ENCODE measurements around the gene TRIM71. TPM values are rescaled to one million over a fixed set of nuclear protein-coding genes. Genes with fewer than 3 reads are reported as not detected.

Gene TRIM71
- total and polyA plus RNA-seq, 12 donors: 0.07 TPM; not detected in 11

DNA sequence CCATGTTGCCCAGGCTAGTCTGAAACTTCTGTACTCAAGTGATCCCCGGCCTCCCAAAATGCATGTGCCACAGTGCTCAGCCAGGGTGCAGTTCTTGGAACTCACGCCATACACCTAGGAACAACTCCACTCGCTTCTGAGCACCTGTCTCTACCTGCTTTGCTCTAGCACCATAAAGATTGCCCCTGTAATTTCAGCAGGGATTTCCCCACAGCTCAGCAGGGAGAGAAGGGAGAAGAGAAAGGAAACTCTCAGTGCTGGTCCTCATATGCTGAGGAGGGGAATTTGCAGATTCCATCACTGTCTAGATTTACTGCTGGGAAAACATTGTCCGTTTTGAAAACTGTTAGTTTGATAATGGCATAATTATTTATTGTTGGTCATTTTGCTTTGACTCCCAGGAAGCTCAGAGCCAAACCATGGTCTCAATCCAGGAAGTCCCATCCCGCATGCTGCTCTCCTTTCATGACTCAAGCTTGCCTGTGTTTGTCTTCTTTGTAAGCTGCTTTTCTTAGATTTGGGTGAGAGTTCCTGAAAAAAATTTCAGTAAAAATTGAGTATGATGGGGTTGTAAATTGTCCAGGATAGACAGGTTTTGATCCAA is 24.2 kb downstream of the TRIM71 start:
- 70 to 83% methylated on average over 5 of the region's 5 CpGs for WGBS, 2 donors
- TF ChIP-seq, protein P1, sequence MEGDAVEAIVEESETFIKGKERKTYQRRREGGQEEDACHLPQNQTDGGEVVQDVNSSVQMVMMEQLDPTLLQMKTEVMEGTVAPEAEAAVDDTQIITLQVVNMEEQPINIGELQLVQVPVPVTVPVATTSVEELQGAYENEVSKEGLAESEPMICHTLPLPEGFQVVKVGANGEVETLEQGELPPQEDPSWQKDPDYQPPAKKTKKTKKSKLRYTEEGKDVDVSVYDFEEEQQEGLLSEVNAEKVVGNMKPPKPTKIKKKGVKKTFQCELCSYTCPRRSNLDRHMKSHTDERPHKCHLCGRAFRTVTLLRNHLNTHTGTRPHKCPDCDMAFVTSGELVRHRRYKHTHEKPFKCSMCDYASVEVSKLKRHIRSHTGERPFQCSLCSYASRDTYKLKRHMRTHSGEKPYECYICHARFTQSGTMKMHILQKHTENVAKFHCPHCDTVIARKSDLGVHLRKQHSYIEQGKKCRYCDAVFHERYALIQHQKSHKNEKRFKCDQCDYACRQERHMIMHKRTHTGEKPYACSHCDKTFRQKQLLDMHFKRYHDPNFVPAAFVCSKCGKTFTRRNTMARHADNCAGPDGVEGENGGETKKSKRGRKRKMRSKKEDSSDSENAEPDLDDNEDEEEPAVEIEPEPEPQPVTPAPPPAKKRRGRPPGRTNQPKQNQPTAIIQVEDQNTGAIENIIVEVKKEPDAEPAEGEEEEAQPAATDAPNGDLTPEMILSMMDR (IDR thresholded peaks at IDR 0.05): no peak

DNA sequence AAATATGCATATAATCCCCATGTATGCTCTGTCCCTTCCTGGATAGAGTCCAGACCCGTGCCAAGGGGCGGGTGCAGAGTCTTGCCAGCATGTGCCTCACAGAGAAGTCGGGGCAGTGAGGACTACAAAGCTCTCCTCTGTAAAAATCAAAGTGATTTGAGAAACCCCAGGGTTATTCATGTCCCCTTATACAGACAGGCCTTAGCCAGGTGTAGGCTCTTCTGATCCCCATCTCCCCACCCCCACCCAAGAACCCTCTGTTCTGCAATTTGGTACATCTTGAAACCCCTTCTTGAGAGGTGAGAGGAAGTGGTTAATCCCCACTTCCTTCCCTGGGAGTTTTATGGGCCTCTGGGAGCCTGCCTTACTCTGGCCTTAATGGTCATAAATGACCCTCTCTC is 24.7 kb downstream of the TRIM71 start:
- Histone ChIP-seq H3K4me1 (peaks cover 0 to 19% (median 0%) of the 10 kb centered on the region in 9 donors), H3K4me3 (no peak overlapping the region), H3K9me3 (no peaks in the 10 kb centered on the region), H3K27ac (no peak overlapping the region), H3K27me3 (peaks cover 0 to 18% (median 0%) of the 10 kb centered on the region in 7 donors), H3K36me3 (no peaks in the 10 kb centered on the region)
- TF ChIP-seq, protein P1 (IDR thresholded peaks at IDR 0.05): no peak
- WGBS, 2 donors: 65 to 68% methylated on average over 3 of the region's 3 CpGs
- no peak for DNase-seq
- intact Hi-C loops (cut with DNase I): no loop called here
- ATAC-seq: no peak

More for the DNA sequence above, 24.2 kb downstream of the TRIM71 start:
- DNase-seq (no peak), ATAC-seq (no peak)
- H3K4me3 ChIP-seq: no peak overlapping the region
- H3K27ac ChIP-seq: no peak overlapping the region
- H3K4me1 ChIP-seq: peaks cover 0 to 19% (median 0%) of the 10 kb centered on the region in 9 donors
- H3K27me3 ChIP-seq: peaks cover 0 to 22% (median 0%) of the 10 kb centered on the region in 7 donors
- H3K36me3 ChIP-seq: no peaks in the 10 kb centered on the region
- no peaks in the 10 kb centered on the region for H3K9me3 ChIP-seq
- intact Hi-C loops (cut with DNase I): no loop called here

DNA sequence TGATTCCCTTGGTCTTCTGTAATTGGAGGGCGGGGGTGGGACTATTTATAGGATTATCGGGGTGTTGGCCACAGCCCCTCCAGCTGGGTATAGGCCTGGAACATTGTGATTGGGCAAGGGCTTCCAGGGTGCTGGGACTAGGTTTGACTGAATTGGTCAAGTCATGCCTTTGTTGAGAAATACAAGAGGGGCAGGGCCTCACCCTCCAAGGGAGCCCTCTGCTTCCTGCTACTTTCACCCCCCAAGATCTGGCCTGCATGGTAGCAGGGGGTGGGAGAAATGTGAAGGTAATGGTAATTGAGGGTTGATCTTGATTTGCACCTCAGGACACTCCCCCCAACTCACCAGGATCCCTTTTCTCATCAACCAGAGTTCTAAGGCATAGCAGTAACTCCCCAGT is 25.2 kb downstream of the TRIM71 start:
- 42 to 48% methylated on average over 2 of the region's 2 CpGs for WGBS, 2 donors
- Histone ChIP-seq H3K27me3 (peaks cover 0 to 14% (median 0%) of the 10 kb centered on the region in 7 donors), H3K27ac (no peak overlapping the region), H3K4me3 (no peak overlapping the region), H3K36me3 (no peaks in the 10 kb centered on the region), H3K9me3 (no peaks in the 10 kb centered on the region), H3K4me1 (peaks cover 0 to 19% (median 0%) of the 10 kb centered on the region in 9 donors)
- no peak for DNase-seq
- TF ChIP-seq, protein P1 (IDR thresholded peaks at IDR 0.05): no peak
- intact Hi-C loops (cut with DNase I): no loop called here
- no peak for ATAC-seq

DNA sequence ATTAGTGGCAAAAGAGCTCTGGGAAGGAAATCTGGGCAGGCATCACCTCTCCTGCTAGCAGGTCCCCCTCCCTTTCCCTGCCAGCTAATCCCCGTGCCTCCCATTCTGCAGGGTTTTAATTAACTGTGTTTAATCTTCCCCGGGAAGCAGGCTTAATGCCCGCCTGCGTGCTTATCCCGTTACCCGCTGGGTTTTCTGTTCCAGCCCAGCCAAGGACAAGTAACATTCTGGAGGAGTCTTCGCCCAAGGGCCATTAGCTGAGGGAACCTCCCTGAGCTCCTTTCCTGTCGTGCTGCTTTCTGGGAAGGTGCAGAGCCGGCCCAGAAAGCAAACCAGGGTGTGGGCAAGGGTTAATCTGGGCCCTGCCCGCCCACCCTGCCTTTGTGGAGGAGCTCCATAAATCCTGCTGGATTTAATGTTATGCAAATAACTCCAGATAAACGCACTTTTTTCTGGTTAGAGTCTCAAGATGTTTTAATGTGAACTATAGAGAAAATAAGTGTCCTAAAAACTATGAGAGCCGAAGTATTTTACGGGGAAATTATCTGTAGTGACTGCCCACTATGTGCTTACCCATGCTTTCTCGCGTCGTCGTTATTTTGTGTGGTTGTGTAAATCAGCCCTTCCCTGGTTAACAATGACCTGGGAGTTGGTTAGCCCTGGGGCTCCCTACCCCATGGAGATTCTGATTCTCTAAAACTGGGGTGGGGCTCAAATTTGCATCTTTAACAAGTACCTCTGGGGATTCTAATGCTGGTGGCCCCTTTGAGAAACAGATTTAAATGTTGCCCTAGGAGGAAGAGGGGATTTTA is 25.9 kb downstream of the TRIM71 start:
- ATAC-seq (no peak), DNase-seq (no peak)
- H3K36me3 ChIP-seq: no peaks in the 10 kb centered on the region
- H3K9me3 ChIP-seq: no peaks in the 10 kb centered on the region
- peaks cover 0 to 19% (median 5%) of the 10 kb centered on the region in 9 donors for H3K4me1 ChIP-seq
- peaks cover 0 to 12% (median 0%) of the 10 kb centered on the region in 7 donors for H3K27me3 ChIP-seq
- no peak overlapping the region for H3K4me3 ChIP-seq
- H3K27ac ChIP-seq: no peak overlapping the region
- TF ChIP-seq, protein P1 (IDR thresholded peaks at IDR 0.05): no peak
- intact Hi-C loops (cut with DNase I): no loop called here
- WGBS, 2 donors: 76 to 89% methylated on average over 17 of the region's 17 CpGs

Data from heart right ventricle (tissue), 16 donors.